Neural cell (in vitro differentiated cells): ENCODE results near the gene TLCD2.

ENCODE experiments used
- CTCF ChIP-seq: fragments of 450-650 bp; IDR thresholded peaks from 2 replicates; pipeline ENCODE4 v1.5.1; 2014; ENCODE audit warnings: antibody characterized with exemption, mild to moderate bottlenecking, moderate library complexity; ENCODE audit not compliant: poor library complexity, severe bottlenecking
- EZH2 ChIP-seq: fragments of 200-600, 300-800 bp; shearing (Covaris generic), sonication (generic); IDR thresholded peaks from 2 replicates; pipeline ENCODE4 v1.6.1; 2014; ENCODE audit warnings: antibody characterized with exemption, low read length, borderline replicate concordance, mild to moderate bottlenecking; ENCODE audit not compliant: insufficient read depth, poor library complexity, severe bottlenecking
- POLR2AphosphoS5 ChIP-seq: IDR thresholded peaks from 2 replicates; pipeline ENCODE4 v1.6.1; 2012
- RAD21 ChIP-seq: fragments of 450-650 bp; conservative IDR thresholded peaks from 2 replicates; pipeline ENCODE4 v1.6.1; 2014; ENCODE audit warnings: antibody characterized with exemption, mild to moderate bottlenecking, moderate library complexity
- SMC3 ChIP-seq: fragments of 450-650 bp; conservative IDR thresholded peaks from 2 replicates; pipeline ENCODE4 v1.6.1; 2014; ENCODE audit warnings: antibody characterized with exemption, mild to moderate bottlenecking, moderate library complexity; ENCODE audit not compliant: poor library complexity
- TAF1 ChIP-seq: IDR thresholded peaks from 2 replicates; pipeline ENCODE4 v1.6.1; 2012; ENCODE audit warnings: low read depth

- TF ChIP-seq EZH2 = no peak
- peak; percentile 95 for TF ChIP-seq CTCF
- peak; percentile 87 for TF ChIP-seq RAD21
- peak; percentile 82 for TF ChIP-seq SMC3
- no peak for TF ChIP-seq POLR2AphosphoS5
- no peak for TF ChIP-seq TAF1
Measured at GRCh38 chr17:1720856-1721386, 10.7 kb upstream of the TLCD2 start.
